Neural cell (in vitro differentiated cells): ENCODE results near the gene ADD2. TPM values are rescaled to one million over a fixed set of nuclear protein-coding genes. Genes with fewer than 3 reads are reported as not detected.
"Not testable (repeated sequence)": the region's sequence is repeated elsewhere in the genome, so short reads cannot be mapped to it uniquely, and the experiment has no call there.

Source experiments
- H2AFZ ChIP-seq: fragments of 200-600, 300-800 bp; sonication (generic), shearing (Covaris generic); 2 replicates; pipeline ENCODE4 v1.6.0; 2014; ENCODE audit warnings: low read depth, mild to moderate bottlenecking, antibody characterized with exemption, low read length, moderate library complexity
- H3F3A ChIP-seq: fragments of 200-600 bp; shearing (Covaris generic); 2 replicates; pipeline ENCODE4 v1.6.1; 2016; ENCODE audit warnings: mild to moderate bottlenecking, moderate library complexity, mixed read lengths, antibody characterized with exemption, low read length; ENCODE audit not compliant: insufficient read depth, poor library complexity, severe bottlenecking
- H3K27ac ChIP-seq: fragments of 200-600, 300-800 bp; sonication (generic), shearing (Covaris generic); 2 replicates; pipeline ENCODE4 v1.5.1; 2014; ENCODE audit warnings: mild to moderate bottlenecking, low read length, moderate library complexity
- H3K27me3 ChIP-seq: fragments of 300-800, 200-600 bp; sonication (generic), shearing (Covaris generic); 2 replicates; pipeline ENCODE4 v1.6.0; 2014; ENCODE audit warnings: mild to moderate bottlenecking, low read depth, low read length, moderate library complexity; ENCODE audit not compliant: insufficient read depth
- H3K36me3 ChIP-seq: fragments of 300-800, 200-600 bp; sonication (generic), shearing (Covaris generic); 2 replicates; pipeline ENCODE4 v1.5.1; 2014; ENCODE audit warnings: mild to moderate bottlenecking, antibody characterized with exemption, low read length, moderate library complexity; ENCODE audit not compliant: insufficient read depth
- H3K4me2 ChIP-seq: fragments of 300-800, 200-600 bp; sonication (generic), shearing (Covaris generic); 2 replicates; pipeline ENCODE4 v1.6.0; 2014; ENCODE audit warnings: mild to moderate bottlenecking, low read length
- H3K4me3 ChIP-seq: fragments of 300-800, 200-600 bp; sonication (generic), shearing (Covaris generic); 2 replicates; pipeline ENCODE4 v1.5.1; 2014; ENCODE audit warnings: mild to moderate bottlenecking, low read length, moderate library complexity
- H3K79me2 ChIP-seq: fragments of 200-600 bp; shearing (Covaris generic); replicated peaks from 2 replicates; pipeline ENCODE4 v1.6.0; 2014; ENCODE audit warnings: mild to moderate bottlenecking, low read length, moderate library complexity; ENCODE audit not compliant: insufficient read depth
- H3K9ac ChIP-seq: fragments of 300-800, 200-600 bp; sonication (generic), shearing (Covaris generic); 2 replicates; pipeline ENCODE4 v1.6.1; 2016; ENCODE audit warnings: mild to moderate bottlenecking, low read length, mixed read lengths
- H3K9me2 ChIP-seq: fragments of 200-600 bp; shearing (Covaris generic); 2 replicates; pipeline ENCODE4 v1.6.1; 2016; ENCODE audit warnings: mild to moderate bottlenecking, low read length, mixed read lengths; ENCODE audit not compliant: insufficient read depth
- H3K9me3 ChIP-seq: fragments of 200-600, 300-800 bp; sonication (generic), shearing (Covaris generic); 2 replicates; pipeline ENCODE4 v1.6.1; 2016; ENCODE audit warnings: mild to moderate bottlenecking, mixed run types, low read length, moderate library complexity, mixed read lengths
- H4K20me1 ChIP-seq: fragments of 200-600 bp; shearing (Covaris generic); 2 replicates; pipeline ENCODE4 v1.6.1; 2016; ENCODE audit warnings: mild to moderate bottlenecking, mixed run types; ENCODE audit not compliant: insufficient read depth
- CTCF ChIP-seq: fragments of 450-650 bp; IDR thresholded peaks from 2 replicates; pipeline ENCODE4 v1.5.1; 2014; ENCODE audit warnings: antibody characterized with exemption, mild to moderate bottlenecking, moderate library complexity; ENCODE audit not compliant: poor library complexity, severe bottlenecking
- EP300 ChIP-seq: fragments of 450-650 bp; conservative IDR thresholded peaks from 2 replicates; pipeline ENCODE4 v1.6.1; 2014; ENCODE audit warnings: antibody characterized with exemption, mild to moderate bottlenecking, moderate library complexity; ENCODE audit not compliant: poor library complexity, severe bottlenecking
- EZH2 ChIP-seq: fragments of 200-600, 300-800 bp; shearing (Covaris generic), sonication (generic); IDR thresholded peaks from 2 replicates; pipeline ENCODE4 v1.6.1; 2014; ENCODE audit warnings: antibody characterized with exemption, low read length, borderline replicate concordance, mild to moderate bottlenecking; ENCODE audit not compliant: insufficient read depth, poor library complexity, severe bottlenecking
- MXI1 ChIP-seq: fragments of 450-650 bp; conservative IDR thresholded peaks from 2 replicates; pipeline ENCODE4 v1.6.1; 2014; ENCODE audit warnings: antibody characterized with exemption, mild to moderate bottlenecking; ENCODE audit not compliant: poor library complexity, severe bottlenecking
- POLR2AphosphoS5 ChIP-seq: IDR thresholded peaks from 2 replicates; pipeline ENCODE4 v1.6.1; 2012
- RAD21 ChIP-seq: fragments of 450-650 bp; conservative IDR thresholded peaks from 2 replicates; pipeline ENCODE4 v1.6.1; 2014; ENCODE audit warnings: antibody characterized with exemption, mild to moderate bottlenecking, moderate library complexity
- REST ChIP-seq: IDR thresholded peaks from 2 replicates; pipeline ENCODE4 v1.6.1; 2012; ENCODE audit warnings: borderline replicate concordance
- SMC3 ChIP-seq: fragments of 450-650 bp; conservative IDR thresholded peaks from 2 replicates; pipeline ENCODE4 v1.6.1; 2014; ENCODE audit warnings: antibody characterized with exemption, mild to moderate bottlenecking, moderate library complexity; ENCODE audit not compliant: poor library complexity
- TAF1 ChIP-seq: IDR thresholded peaks from 2 replicates; pipeline ENCODE4 v1.6.1; 2012; ENCODE audit warnings: low read depth
- polyA plus RNA-seq: library from polyadenylated mRNA; depleted of rRNA; stranded (reverse); fragments of >200 nt; gene quantifications from 2 replicates; pipeline ENCODE4 v1.2.3, GENCODE V29; 2014

ADD2 gene
- polyA plus RNA-seq, 1 donor from 2014 or later: 52.5 TPM

- Histone ChIP-seq H3F3A (no peaks in the 10 kb centered on the region), H3K9me2 (no peaks in the 10 kb centered on the region), H3K27me3 (no peaks in the 10 kb centered on the region), H3K9me3 (no peaks in the 10 kb centered on the region), H3K9ac (no peak overlapping the region), H3K36me3 (no peaks in the 10 kb centered on the region), H4K20me1 (no peaks in the 10 kb centered on the region), H3K79me2 (no peaks in the 10 kb centered on the region), H3K4me2 (no peak overlapping the region), H3K27ac (no peak overlapping the region), H3K4me3 (no peak overlapping the region), H2AFZ (no peak overlapping the region)
- TF ChIP-seq RAD21 (no peak), SMC3 (no peak), EZH2 (no peak), EP300 (no peak), TAF1 (no peak), CTCF (no peak), POLR2AphosphoS5 (no peak), REST (no peak), MXI1 (no peak)
Observed at GRCh38 chr2:70626254-70626990, 141.6 kb downstream of the ADD2 start.

GRCh38 chr2:70621536-70621935, 146.5 kb downstream of the ADD2 start:
- H3K4me3 ChIP-seq, H3K27ac ChIP-seq, H3K9ac ChIP-seq, H3F3A ChIP-seq, H3K27me3 ChIP-seq, H3K79me2 ChIP-seq, H2AFZ ChIP-seq, H3K9me2 ChIP-seq, H4K20me1 ChIP-seq, H3K36me3 ChIP-seq, H3K4me2 ChIP-seq, H3K9me3 ChIP-seq: not testable (repeated sequence)

GRCh38 chr2:70620020-70620419, 148.0 kb downstream of the ADD2 start:
- Histone ChIP-seq H3F3A (no peaks in the 10 kb centered on the region), H3K36me3 (no peaks in the 10 kb centered on the region), H3K27me3 (no peaks in the 10 kb centered on the region), H3K27ac (no peak overlapping the region), H3K4me3 (no peak overlapping the region), H3K4me2 (no peak overlapping the region), H4K20me1 (no peaks in the 10 kb centered on the region), H3K79me2 (no peaks in the 10 kb centered on the region), H2AFZ (no peak overlapping the region), H3K9me3 (no peaks in the 10 kb centered on the region), H3K9me2 (no peaks in the 10 kb centered on the region), H3K9ac (no peak overlapping the region)
- TF ChIP-seq REST (no peak), CTCF (no peak), SMC3 (no peak), EP300 (no peak), EZH2 (no peak), RAD21 (no peak), POLR2AphosphoS5 (no peak)
